ENCODE measurements around the gene CRABP1.
"Not testable (repeated sequence)": the region's sequence is repeated elsewhere in the genome, so short reads cannot be mapped to it uniquely, and the experiment has no call there.

CRABP1 gene

GRCh38 chr15:78374436-78375393 is 34.6 kb downstream of the CRABP1 start:
- no peak for DNase-seq (ENCODE audit: low read depth)

- DNase-seq (ENCODE audit: low read depth), result not testable (repeated sequence)
Observed at GRCh38 chr15:78380143-78380542, 40.0 kb downstream of the CRABP1 start.

GRCh38 chr15:78382114-78382880 is 42.1 kb downstream of the CRABP1 start:
- DNase-seq (ENCODE audit: low read depth), result no peak

GRCh38 chr15:78384651-78385050 is 44.5 kb downstream of the CRABP1 start:
- no peak for DNase-seq (ENCODE audit: low read depth)

GRCh38 chr15:78387246-78388037 is 47.3 kb downstream of the CRABP1 start:
- DNase-seq (ENCODE audit: low read depth), result no peak

GRCh38 chr15:78388865-78389264 is 48.7 kb downstream of the CRABP1 start:
- no peak for DNase-seq (ENCODE audit: low read depth)

- DNase-seq (ENCODE audit: low read depth), result no peak
Observed at GRCh38 chr15:78389322-78389721, 49.2 kb downstream of the CRABP1 start.

GRCh38 chr15:78389738-78390137 is 49.6 kb downstream of the CRABP1 start:
- no peak for DNase-seq (ENCODE audit: low read depth)

- DNase-seq (ENCODE audit: low read depth), result no peak
Observed at GRCh38 chr15:78390242-78390641, 50.1 kb downstream of the CRABP1 start.

- DNase-seq (ENCODE audit: low read depth), result no peak
Observed at GRCh38 chr15:78390826-78391225, 50.7 kb downstream of the CRABP1 start.

GRCh38 chr15:78391781-78392180 is 51.6 kb downstream of the CRABP1 start:
- DNase-seq (ENCODE audit: low read depth), result no peak

GRCh38 chr15:78392430-78392829 is 52.3 kb downstream of the CRABP1 start:
- no peak for DNase-seq (ENCODE audit: low read depth)

- no peak for DNase-seq (ENCODE audit: low read depth)
Observed at GRCh38 chr15:78393137-78393536, 53.0 kb downstream of the CRABP1 start.

- DNase-seq (ENCODE audit: low read depth), result no peak
Observed at GRCh38 chr15:78394026-78394425, 53.9 kb downstream of the CRABP1 start.

GRCh38 chr15:78394981-78395616 is 54.9 kb downstream of the CRABP1 start:
- DNase-seq (ENCODE audit: low read depth), result no peak

- no peak for DNase-seq (ENCODE audit: low read depth)
Observed at GRCh38 chr15:78396186-78396814, 56.1 kb downstream of the CRABP1 start.

GRCh38 chr15:78396976-78397375 is 56.8 kb downstream of the CRABP1 start:
- DNase-seq (ENCODE audit: low read depth), result no peak

- DNase-seq (ENCODE audit: low read depth), result no peak
Observed at GRCh38 chr15:78397382-78397781, 57.2 kb downstream of the CRABP1 start.

All from activated T-helper 9 cell treated with anti-CD3 and anti-CD28 coated beads, Interleukin-2, amount 50 U/mL, for 16 hours (primary cell).